ENCODE measurements around the gene CCDC178.

CCDC178 gene

GRCh38 chr18:32929213-32929612 lies 511.3 kb downstream of the CCDC178 start:
- CTCF ChIA-PET, result interaction anchor here (0.5 to 0.6 kb wide), 2 partner anchors 318 to 679 kb away, joined by 4 read pairs; no protein-coding TSS in a partner anchor
- TF ChIP-seq FOXA1 (IDR thresholded peaks at IDR 0.05), result no peak
- no peak for TF ChIP-seq BHLHE40 (IDR thresholded peaks at IDR 0.05; ENCODE audit: borderline replicate concordance)
- TF ChIP-seq HDGF (IDR thresholded peaks at IDR 0.05; ENCODE audit: borderline replicate concordance), result no peak
- no peak for TF ChIP-seq TARDBP (IDR thresholded peaks at IDR 0.05)
- TF ChIP-seq ARNT (IDR thresholded peaks at IDR 0.05), result no peak
- no peak for TF ChIP-seq NFRKB (IDR thresholded peaks at IDR 0.05)
- no peak for TF ChIP-seq SP1 (IDR thresholded peaks at IDR 0.05)
- TF ChIP-seq CTBP1 (IDR thresholded peaks at IDR 0.05; ENCODE audit: borderline replicate concordance), result no peak
- TF ChIP-seq FOXK2 (IDR thresholded peaks at IDR 0.05), result no peak
- TF ChIP-seq L3MBTL2 (conservative IDR thresholded peaks at IDR 0.05), result no peak

DNA sequence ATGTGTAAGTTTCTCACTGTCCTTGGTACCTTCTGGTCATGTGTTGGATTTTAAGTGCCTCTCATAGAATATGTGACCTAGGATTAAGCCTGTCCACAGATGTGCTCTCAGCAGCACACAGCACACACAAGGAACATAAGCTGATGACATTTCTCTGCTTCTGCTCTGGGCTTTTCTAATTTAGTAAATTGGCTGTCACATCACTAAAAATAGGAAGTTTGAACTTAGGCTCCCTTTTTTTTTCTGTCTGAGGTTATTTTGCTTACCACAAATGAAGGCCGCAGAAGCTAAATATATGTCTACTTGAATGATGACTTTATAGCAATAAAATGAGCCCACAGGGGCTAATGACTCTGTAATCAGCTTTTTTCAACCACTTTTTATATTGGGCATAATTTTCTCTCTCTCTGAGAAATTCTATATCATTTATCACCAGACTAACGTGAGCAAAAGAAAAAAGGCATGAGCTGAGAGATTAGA lies 517.5 kb downstream of the CCDC178 start:
- ChIA-PET POLR2A (interaction anchor here (1.0 kb wide), 1 partner anchor 152 kb away, joined by 4 read pairs; no protein-coding TSS in a partner anchor), CTCF (interaction anchor here (0.6 to 2.7 kb wide), 6 partner anchors 7 to 765 kb away, joined by 3 to 12 read pairs (median 3); no protein-coding TSS in a partner anchor)
- TF ChIP-seq NFRKB (IDR thresholded peaks at IDR 0.05) (no peak), LEF1 (IDR thresholded peaks at IDR 0.05; ENCODE audit: borderline replicate concordance) (no peak), TARDBP (IDR thresholded peaks at IDR 0.05) (no peak), PKNOX1 (IDR thresholded peaks at IDR 0.05) (peak; percentile 64), CTBP1 (IDR thresholded peaks at IDR 0.05; ENCODE audit: borderline replicate concordance) (peak; percentile 51), L3MBTL2 (conservative IDR thresholded peaks at IDR 0.05) (no peak), ZNF384 (IDR thresholded peaks at IDR 0.05) (peak; percentile 69), SP1 (IDR thresholded peaks at IDR 0.05) (no peak), ARNT (IDR thresholded peaks at IDR 0.05) (no peak)
- peak; percentile 49 for DNase-seq (ENCODE audit: extremely low spot score)

More at GRCh38 chr18:32929213-32929612, 511.3 kb downstream of the CCDC178 start:
- POLR2A ChIA-PET, result no interaction called here
- DNase-seq (ENCODE audit: extremely low spot score), result no peak

- no peak for TF ChIP-seq FOXM1 (IDR thresholded peaks at IDR 0.05; ENCODE audit: borderline replicate concordance)
- TF ChIP-seq PKNOX1 (IDR thresholded peaks at IDR 0.05), result 0 out of 2 replicates have a peak, but pooled peaks have one; percentile 18
- ChIA-PET POLR2A (no interaction called here), CTCF (interaction anchor here (0.6 to 2.7 kb wide), 3 partner anchors 151 to 236 kb away, joined by 3 to 12 read pairs (median 4); no protein-coding TSS in a partner anchor)
- DNase-seq (ENCODE audit: extremely low spot score), result no peak
Measured at GRCh38 chr18:32920796-32921787, 519.4 kb downstream of the CCDC178 start.

- CTCF ChIA-PET, result no interaction called here
- DNase-seq (ENCODE audit: extremely low spot score), result peak; percentile 88
- POLR2A ChIA-PET, result no interaction called here
Measured at GRCh38 chr18:32919799-32920198, 520.7 kb downstream of the CCDC178 start.

GRCh38 chr18:32918692-32919250 lies 521.8 kb downstream of the CCDC178 start:
- CTCF ChIA-PET, result interaction anchor here (1.0 to 1.3 kb wide), 2 partner anchors 10 to 87 kb away, joined by 4 read pairs; no protein-coding TSS in a partner anchor
- POLR2A ChIA-PET, result no interaction called here
- no peak for TF ChIP-seq SP1 (IDR thresholded peaks at IDR 0.05)
- TF ChIP-seq PKNOX1 (IDR thresholded peaks at IDR 0.05), result no peak
- no peak for TF ChIP-seq LEF1 (IDR thresholded peaks at IDR 0.05; ENCODE audit: borderline replicate concordance)
- TF ChIP-seq TARDBP (IDR thresholded peaks at IDR 0.05), result no peak
- no peak for TF ChIP-seq ELF4 (IDR thresholded peaks at IDR 0.05)
- TF ChIP-seq HDGF (IDR thresholded peaks at IDR 0.05; ENCODE audit: borderline replicate concordance), result no peak
- TF ChIP-seq FOXM1 (IDR thresholded peaks at IDR 0.05; ENCODE audit: borderline replicate concordance), result no peak
- no peak for TF ChIP-seq ARNT (IDR thresholded peaks at IDR 0.05)
- no peak for DNase-seq (ENCODE audit: extremely low spot score)

More at GRCh38 chr18:32919799-32920198, 520.7 kb downstream of the CCDC178 start:
- TF ChIP-seq PKNOX1 (IDR thresholded peaks at IDR 0.05), result peak; percentile 38; the same call in 1 of the 2 replicates
- TF ChIP-seq FOXK2 (IDR thresholded peaks at IDR 0.05), result peak; percentile 57; the same call in 1 of the 2 replicates
- TF ChIP-seq FOXA1 (IDR thresholded peaks at IDR 0.05), result no peak

GRCh38 chr18:32915516-32915915 lies 525.0 kb downstream of the CCDC178 start:
- DNase-seq (ENCODE audit: extremely low spot score), result no peak
- TF ChIP-seq SUZ12 (IDR thresholded peaks at IDR 0.05), result no peak
- no peak for TF ChIP-seq ZNF384 (IDR thresholded peaks at IDR 0.05)
- no peak for TF ChIP-seq FOXA1 (IDR thresholded peaks at IDR 0.05)
- TF ChIP-seq SP1 (IDR thresholded peaks at IDR 0.05), result no peak
- no peak for TF ChIP-seq BHLHE40 (IDR thresholded peaks at IDR 0.05; ENCODE audit: borderline replicate concordance)
- TF ChIP-seq NFRKB (IDR thresholded peaks at IDR 0.05), result no peak
- no peak for TF ChIP-seq PKNOX1 (IDR thresholded peaks at IDR 0.05)
- TF ChIP-seq ARNT (IDR thresholded peaks at IDR 0.05), result no peak
- no peak for TF ChIP-seq FOXK2 (IDR thresholded peaks at IDR 0.05)
- TF ChIP-seq LEF1 (IDR thresholded peaks at IDR 0.05; ENCODE audit: borderline replicate concordance), result no peak
- no peak for TF ChIP-seq L3MBTL2 (conservative IDR thresholded peaks at IDR 0.05)
- CTCF ChIA-PET, result no interaction called here
- POLR2A ChIA-PET, result interaction anchor here (0.6 kb wide), 1 partner anchor 378 kb away, joined by 4 read pairs; no protein-coding TSS in a partner anchor

All from HEK293T (cell line).